NOMO-1 treated with DMSO at 0.1 percent for 48 hours (cell line): ENCODE measurements around the gene SRGAP1.
"Not testable (repeated sequence)": the region's sequence is repeated elsewhere in the genome, so short reads cannot be mapped to it uniquely, and the experiment has no call there.

Experiments used
- DNase-seq: peaks from one replicate; lab custom pipeline; 2025; ENCODE audit not compliant: unreplicated experiment; lab: John Stamatoyannopoulos, UW

The SRGAP1 gene

GRCh38 chr12:64190140-64190539, 345.6 kb downstream of the SRGAP1 start:
- no peak for DNase-seq

GRCh38 chr12:64192644-64193444, 348.3 kb downstream of the SRGAP1 start:
- no peak for DNase-seq

- DNase-seq: no peak
Measured at GRCh38 chr12:64193931-64194330, 349.4 kb downstream of the SRGAP1 start.

GRCh38 chr12:64194333-64195149, 350.0 kb downstream of the SRGAP1 start:
- DNase-seq: no peak

GRCh38 chr12:64195841-64196240, 351.3 kb downstream of the SRGAP1 start:
- DNase-seq: not testable (repeated sequence)

GRCh38 chr12:64203036-64203435, 358.5 kb downstream of the SRGAP1 start:
- DNase-seq: no peak

GRCh38 chr12:64203775-64204174, 359.3 kb downstream of the SRGAP1 start:
- no peak for DNase-seq

- DNase-seq: no peak
Measured at GRCh38 chr12:64205542-64205941, 361.0 kb downstream of the SRGAP1 start.

GRCh38 chr12:64207453-64207852, 363.0 kb downstream of the SRGAP1 start:
- no peak for DNase-seq
